HEK293 (cell line): ENCODE measurements around the gene PTGES3L.

ENCODE experiments used
- REPIN1 ChIP-seq: fragments of 450-650 bp; formaldehyde crosslinking; IDR thresholded peaks from 2 replicates; pipeline ENCODE4 v1.5.1; 2017; ENCODE audit warnings: missing biosample characterization, missing genetic modification characterization, low read depth
- ZBTB7A ChIP-seq: fragments of 450-650 bp; formaldehyde crosslinking; IDR thresholded peaks from 2 replicates; pipeline ENCODE4 v1.5.1; 2016; ENCODE audit warnings: low read depth, missing biosample characterization, missing genetic modification characterization
- ZNF121 ChIP-seq: fragments of 450-650 bp; formaldehyde crosslinking; IDR thresholded peaks from 2 replicates; pipeline ENCODE4 v1.5.1; 2016; ENCODE audit warnings: missing biosample characterization, missing genetic modification characterization
- ZNF274 ChIP-seq, 2 experiments: fragments of 200-500 bp in 1 of 2; fragments of 450-650 bp in 1 of 2; sonication (Bioruptor generic) in 1 of 2; formaldehyde crosslinking in 1 of 2; IDR thresholded peaks; 2 replicates each; pipeline versions ENCODE4 v1.5.1 to v1.6.1; 2014 to 2016; ENCODE audit warnings: borderline replicate concordance in 1 of 2, inconsistent platforms in 1 of 2, low read length in 1 of 2, missing biosample characterization in 1 of 2, missing genetic modification characterization in 1 of 2
- ZNF548 ChIP-seq: fragments of 450-650 bp; formaldehyde crosslinking; IDR thresholded peaks from 2 replicates; pipeline ENCODE4 v1.5.1; 2016; ENCODE audit warnings: missing biosample characterization, missing genetic modification characterization
- ZNF843 ChIP-seq: fragments of 450-650 bp; formaldehyde crosslinking; IDR thresholded peaks from 2 replicates; pipeline ENCODE4 v1.5.1; 2016; ENCODE audit warnings: missing biosample characterization, missing genetic modification characterization
- TF ChIP-seq, protein P1 (sequence below): fragments of 450-650 bp; formaldehyde crosslinking; IDR thresholded peaks from 2 replicates; pipeline ENCODE4 v1.5.1; 2016; ENCODE audit warnings: missing biosample characterization, missing genetic modification characterization
- TF ChIP-seq, protein P2 (sequence below): fragments of 450-650 bp; formaldehyde crosslinking; IDR thresholded peaks from 2 replicates; pipeline ENCODE4 v1.5.1; 2016; ENCODE audit warnings: missing biosample characterization, missing genetic modification characterization
- TF ChIP-seq, protein P3 (sequence below): fragments of 450-650 bp; formaldehyde crosslinking; IDR thresholded peaks from 2 replicates; pipeline ENCODE4 v1.5.1; 2016; ENCODE audit warnings: missing biosample characterization, missing genetic modification characterization
- TF ChIP-seq, protein P4 (sequence below): fragments of 450-650 bp; formaldehyde crosslinking; IDR thresholded peaks from 2 replicates; pipeline ENCODE4 v1.5.1; 2016; ENCODE audit warnings: missing biosample characterization, missing genetic modification characterization, low read depth

DNA sequence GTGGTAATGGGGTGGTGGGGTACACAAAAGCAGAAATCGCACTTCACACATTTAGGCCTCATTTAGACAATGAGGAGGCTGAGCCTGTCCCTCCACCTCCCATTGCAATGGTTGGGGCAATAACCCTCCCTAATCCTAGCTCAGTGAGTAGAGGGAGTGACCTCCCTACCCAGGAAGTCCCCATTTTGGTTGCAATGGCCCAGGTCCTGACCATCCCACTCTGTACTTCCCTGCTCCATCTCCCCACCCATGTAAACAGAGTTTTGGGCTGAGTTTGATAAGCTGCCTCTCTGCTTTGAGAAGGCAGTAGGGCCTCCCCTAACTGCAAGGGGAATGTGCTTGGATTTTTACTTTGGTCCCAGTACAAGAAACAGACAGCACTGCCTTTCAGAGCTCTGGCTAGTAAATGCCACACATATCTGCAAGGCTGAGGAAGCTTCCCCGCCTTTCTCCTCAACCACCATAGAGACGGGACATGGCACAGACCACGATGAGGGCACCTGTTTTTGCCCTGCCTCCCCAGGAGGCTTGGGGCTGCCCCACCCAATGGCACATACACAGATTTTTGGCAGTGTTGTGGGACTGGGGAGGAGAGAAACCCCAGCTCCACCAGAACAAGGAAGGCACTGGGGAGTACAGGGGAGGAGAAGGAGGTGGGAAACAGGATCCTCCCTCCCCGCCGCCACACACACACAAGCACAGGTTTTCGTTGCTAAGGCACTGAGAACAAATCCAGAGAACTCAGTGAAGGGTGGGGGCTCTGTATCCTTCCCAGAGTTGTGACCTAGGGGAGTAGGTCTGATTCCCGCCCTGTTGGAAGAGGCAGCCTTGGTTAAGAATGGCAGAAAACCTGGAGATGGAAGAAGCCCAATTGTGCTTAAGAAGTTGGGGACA lies 35.0 kb upstream of the PTGES3L start:
- TF ChIP-seq, protein P1, sequence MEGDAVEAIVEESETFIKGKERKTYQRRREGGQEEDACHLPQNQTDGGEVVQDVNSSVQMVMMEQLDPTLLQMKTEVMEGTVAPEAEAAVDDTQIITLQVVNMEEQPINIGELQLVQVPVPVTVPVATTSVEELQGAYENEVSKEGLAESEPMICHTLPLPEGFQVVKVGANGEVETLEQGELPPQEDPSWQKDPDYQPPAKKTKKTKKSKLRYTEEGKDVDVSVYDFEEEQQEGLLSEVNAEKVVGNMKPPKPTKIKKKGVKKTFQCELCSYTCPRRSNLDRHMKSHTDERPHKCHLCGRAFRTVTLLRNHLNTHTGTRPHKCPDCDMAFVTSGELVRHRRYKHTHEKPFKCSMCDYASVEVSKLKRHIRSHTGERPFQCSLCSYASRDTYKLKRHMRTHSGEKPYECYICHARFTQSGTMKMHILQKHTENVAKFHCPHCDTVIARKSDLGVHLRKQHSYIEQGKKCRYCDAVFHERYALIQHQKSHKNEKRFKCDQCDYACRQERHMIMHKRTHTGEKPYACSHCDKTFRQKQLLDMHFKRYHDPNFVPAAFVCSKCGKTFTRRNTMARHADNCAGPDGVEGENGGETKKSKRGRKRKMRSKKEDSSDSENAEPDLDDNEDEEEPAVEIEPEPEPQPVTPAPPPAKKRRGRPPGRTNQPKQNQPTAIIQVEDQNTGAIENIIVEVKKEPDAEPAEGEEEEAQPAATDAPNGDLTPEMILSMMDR (tag by site-specific recombination), result no peak
- TF ChIP-seq, protein P2, sequence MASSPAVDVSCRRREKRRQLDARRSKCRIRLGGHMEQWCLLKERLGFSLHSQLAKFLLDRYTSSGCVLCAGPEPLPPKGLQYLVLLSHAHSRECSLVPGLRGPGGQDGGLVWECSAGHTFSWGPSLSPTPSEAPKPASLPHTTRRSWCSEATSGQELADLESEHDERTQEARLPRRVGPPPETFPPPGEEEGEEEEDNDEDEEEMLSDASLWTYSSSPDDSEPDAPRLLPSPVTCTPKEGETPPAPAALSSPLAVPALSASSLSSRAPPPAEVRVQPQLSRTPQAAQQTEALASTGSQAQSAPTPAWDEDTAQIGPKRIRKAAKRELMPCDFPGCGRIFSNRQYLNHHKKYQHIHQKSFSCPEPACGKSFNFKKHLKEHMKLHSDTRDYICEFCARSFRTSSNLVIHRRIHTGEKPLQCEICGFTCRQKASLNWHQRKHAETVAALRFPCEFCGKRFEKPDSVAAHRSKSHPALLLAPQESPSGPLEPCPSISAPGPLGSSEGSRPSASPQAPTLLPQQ, result no peak
- no peak for TF ChIP-seq ZBTB7A
- no peak for TF ChIP-seq ZNF274 (IDR thresholded peaks at IDR 0.05; ENCODE audit: low read length)
- TF ChIP-seq ZNF274 (tag by site-specific recombination; IDR thresholded peaks at IDR 0.05; ENCODE audit: borderline replicate concordance), result no peak
- no peak for TF ChIP-seq ZNF121 (tag by site-specific recombination)
- no peak for TF ChIP-seq ZNF843 (tag by site-specific recombination)
- TF ChIP-seq, protein P3, sequence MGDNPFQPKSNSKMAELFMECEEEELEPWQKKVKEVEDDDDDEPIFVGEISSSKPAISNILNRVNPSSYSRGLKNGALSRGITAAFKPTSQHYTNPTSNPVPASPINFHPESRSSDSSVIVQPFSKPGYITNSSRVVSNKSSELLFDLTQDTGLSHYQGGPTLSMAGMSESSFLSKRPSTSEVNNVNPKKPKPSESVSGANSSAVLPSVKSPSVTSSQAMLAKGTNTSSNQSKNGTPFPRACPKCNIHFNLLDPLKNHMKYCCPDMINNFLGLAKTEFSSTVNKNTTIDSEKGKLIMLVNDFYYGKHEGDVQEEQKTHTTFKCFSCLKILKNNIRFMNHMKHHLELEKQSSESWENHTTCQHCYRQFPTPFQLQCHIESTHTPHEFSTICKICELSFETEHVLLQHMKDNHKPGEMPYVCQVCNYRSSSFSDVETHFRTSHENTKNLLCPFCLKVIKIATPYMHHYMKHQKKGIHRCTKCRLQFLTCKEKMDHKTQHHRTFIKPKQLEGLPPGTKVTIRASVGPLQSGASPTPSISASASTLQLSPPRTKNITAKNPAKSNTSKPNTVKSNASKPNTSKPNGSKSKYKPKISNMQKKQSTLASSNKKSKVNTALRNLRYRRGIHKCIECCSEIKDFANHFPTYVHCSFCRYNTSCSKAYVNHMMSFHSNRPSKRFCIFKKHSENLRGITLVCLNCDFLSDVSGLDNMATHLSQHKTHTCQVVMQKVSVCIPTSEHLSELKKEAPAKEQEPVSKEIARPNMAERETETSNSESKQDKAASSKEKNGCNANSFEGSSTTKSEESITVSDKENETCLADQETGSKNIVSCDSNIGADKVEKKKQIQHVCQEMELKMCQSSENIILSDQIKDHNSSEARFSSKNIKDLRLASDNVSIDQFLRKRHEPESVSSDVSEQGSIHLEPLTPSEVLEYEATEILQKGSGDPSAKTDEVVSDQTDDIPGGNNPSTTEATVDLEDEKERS (tag by site-specific recombination), result no peak
- TF ChIP-seq REPIN1, result no peak
- TF ChIP-seq, protein P4, sequence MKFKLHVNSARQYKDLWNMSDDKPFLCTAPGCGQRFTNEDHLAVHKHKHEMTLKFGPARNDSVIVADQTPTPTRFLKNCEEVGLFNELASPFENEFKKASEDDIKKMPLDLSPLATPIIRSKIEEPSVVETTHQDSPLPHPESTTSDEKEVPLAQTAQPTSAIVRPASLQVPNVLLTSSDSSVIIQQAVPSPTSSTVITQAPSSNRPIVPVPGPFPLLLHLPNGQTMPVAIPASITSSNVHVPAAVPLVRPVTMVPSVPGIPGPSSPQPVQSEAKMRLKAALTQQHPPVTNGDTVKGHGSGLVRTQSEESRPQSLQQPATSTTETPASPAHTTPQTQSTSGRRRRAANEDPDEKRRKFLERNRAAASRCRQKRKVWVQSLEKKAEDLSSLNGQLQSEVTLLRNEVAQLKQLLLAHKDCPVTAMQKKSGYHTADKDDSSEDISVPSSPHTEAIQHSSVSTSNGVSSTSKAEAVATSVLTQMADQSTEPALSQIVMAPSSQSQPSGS, result no peak
- TF ChIP-seq ZNF548, result no peak
